A549 (cell line): ENCODE results near the gene CARD10. TPM values are rescaled to one million over a fixed set of nuclear protein-coding genes. Genes with fewer than 3 reads are reported as not detected.
"Not testable (repeated sequence)": the region's sequence is repeated elsewhere in the genome, so short reads cannot be mapped to it uniquely, and the experiment has no call there.

Experiments used
- ATAC-seq, 2 experiments: fragments of 200-7000 bp in 1 of 2; fragments of >200 bp in 1 of 2; cut with Nextera tagmentation in 1 of 2; cut with Tn5 transposase in 1 of 2; 3 replicates each; pipeline versions ENCODE4 v1.8.0 to v1.9.1; 2018 to 2020; ENCODE audit warnings: mild to moderate bottlenecking in 1 of 2, moderate library complexity in 1 of 2
- CTCF ChIA-PET: fragments of 300-600 bp; sonication (Branson Sonifier 250); formaldehyde crosslinking; extraction: SDS; loops from one replicate; lab custom pipeline; 2021; ENCODE audit warnings: antibody characterized with exemption, inconsistent platforms; lab: Yijun Ruan, JAX
- POLR2A ChIA-PET: fragments of 350-600 bp; formaldehyde crosslinking; extraction: SDS; loops from one replicate; lab custom pipeline; 2021; ENCODE audit warnings: antibody characterized with exemption, inconsistent platforms; lab: Yijun Ruan, JAX
- DNase-seq, 2 experiments: peaks; one replicate each; pipeline versions ENCODE4 v3.0.0 to v3.0.0-alpha.2; 2011 to 2016; ENCODE audit warnings: low read depth in 1 of 2, low spot score in 1 of 2
- FAIRE-seq: peaks from 2 replicates; lab custom pipeline; 2011; peaks lifted over from hg19 to GRCh38; lab: Jason Lieb, UNC
- H3K27ac ChIP-seq, 2 experiments: fragments of >200 bp; sonication (Bioruptor Twin); formaldehyde crosslinking; 3 replicates each; pipeline ENCODE4 v1.5.1; 2016 to 2017
- H3K4me1 ChIP-seq: fragments of >200 bp; sonication (Bioruptor Twin); formaldehyde crosslinking; 3 replicates; pipeline ENCODE4 v1.6.1; 2016
- H3K4me2 ChIP-seq: fragments of >200 bp; sonication (Bioruptor Twin); formaldehyde crosslinking; 3 replicates; pipeline ENCODE4 v1.6.1; 2016
- H3K4me3 ChIP-seq: fragments of >200 bp; sonication (Bioruptor Twin); formaldehyde crosslinking; 3 replicates; pipeline ENCODE4 v1.5.1; 2016
- H3K9me3 ChIP-seq: fragments of >200 bp; sonication (Bioruptor Twin); formaldehyde crosslinking; 3 replicates; pipeline ENCODE4 v1.6.1; 2016
- BHLHE40 ChIP-seq: IDR thresholded peaks from 2 replicates; pipeline ENCODE4 v1.6.1; 2012; ENCODE audit warnings: low read depth, low read length, inconsistent platforms
- CHD2 ChIP-seq: fragments of 150-350 bp; IDR thresholded peaks from 2 replicates; pipeline ENCODE4 v1.6.1; 2014; ENCODE audit warnings: low read length; ENCODE audit not compliant: partially characterized antibody
- CHD4 ChIP-seq: fragments of 200-600 bp; sonication (generic); IDR thresholded peaks from 2 replicates; pipeline ENCODE4 v1.6.1; 2016; ENCODE audit warnings: antibody characterized with exemption, mild to moderate bottlenecking, borderline replicate concordance
- EP300 ChIP-seq, 2 experiments: fragments of >200 bp; sonication (Bioruptor Twin); formaldehyde crosslinking; IDR thresholded peaks; 2 replicates in 1 of 2; 3 replicates in 1 of 2; pipeline ENCODE4 v1.6.1; 2016 to 2017
- HEYL ChIP-seq: fragments of 250-450 bp; sonication (Bioruptor Pico); IDR thresholded peaks from 2 replicates; pipeline ENCODE4 v1.8.0; 2021; ENCODE audit warnings: mild to moderate bottlenecking, moderate library complexity
- HOXA7 ChIP-seq: fragments of 250-450 bp; sonication (Bioruptor Pico); IDR thresholded peaks from 2 replicates; pipeline ENCODE4 v1.5.0; 2020; ENCODE audit warnings: mild to moderate bottlenecking, moderate library complexity
- HOXB13 ChIP-seq: fragments of 250-450 bp; sonication (Bioruptor Pico); IDR thresholded peaks from 2 replicates; pipeline ENCODE4 v1.5.0; 2020; ENCODE audit warnings: low read depth, mild to moderate bottlenecking, moderate library complexity
- JUN ChIP-seq, 2 experiments: fragments of >200 bp; sonication (Bioruptor Twin); formaldehyde crosslinking; IDR thresholded peaks; 2 replicates in 1 of 2; 3 replicates in 1 of 2; pipeline ENCODE4 v1.6.1; 2016 to 2017
- KDM5A ChIP-seq: fragments of 200-600 bp; sonication (generic); IDR thresholded peaks from 2 replicates; pipeline ENCODE4 v1.6.1; 2016; ENCODE audit warnings: antibody characterized with exemption, mild to moderate bottlenecking
- NFE2L2 ChIP-seq: fragments of 150-350 bp; conservative IDR thresholded peaks from 2 replicates; pipeline ENCODE4 v1.6.1; 2014; ENCODE audit warnings: low read length
- NPAS2 ChIP-seq: fragments of 250-450 bp; sonication (Bioruptor Pico); IDR thresholded peaks from 2 replicates; pipeline ENCODE4 v1.8.0; 2022; ENCODE audit warnings: mild to moderate bottlenecking, moderate library complexity, borderline replicate concordance
- NR3C1 ChIP-seq: fragments of >200 bp; sonication (Bioruptor Twin); formaldehyde crosslinking; IDR thresholded peaks from 3 replicates; pipeline ENCODE4 v1.6.1; 2017
- SREBF2 ChIP-seq: fragments of 450-650 bp; IDR thresholded peaks from 2 replicates; pipeline ENCODE4 v1.6.1; 2014; ENCODE audit warnings: mild to moderate bottlenecking, moderate library complexity
- TFCP2L1 ChIP-seq: fragments of 250-450 bp; sonication (Bioruptor Pico); IDR thresholded peaks from 2 replicates; pipeline ENCODE4 v1.5.0; 2021; ENCODE audit warnings: mild to moderate bottlenecking
- ZC3H11A ChIP-seq: fragments of 450-650 bp; IDR thresholded peaks from 2 replicates; pipeline ENCODE4 v1.6.1; 2014; ENCODE audit warnings: antibody characterized with exemption, mild to moderate bottlenecking
- WGBS: methylation state at CpG from one replicate; pipeline ENCODE4 v1.1.6; 2017; ENCODE audit errors: missing lambda C conversion rate; 5-methylcytosine and 5-hydroxymethylcytosine counted together
- polyA plus RNA-seq, 4 experiments: library from polyadenylated mRNA; depleted of rRNA in 3 of 4; stranded (reverse); fragments of >200 nt; fragmentation: RNase III in 1 of 4; extraction: RNeasy Plus Mini Kit Qiagen cat#74134 plus additional on column Dnase treatment in 1 of 4; gene quantifications; 2 replicates in 3 of 4; 3 replicates in 1 of 4; pipeline ENCODE4 v1.2.3, GENCODE V29; 2011 to 2017
- TF ChIP-seq, protein P1 (sequence below): fragments of >200 bp; sonication (Bioruptor Twin); formaldehyde crosslinking; IDR thresholded peaks from 2 replicates; pipeline ENCODE4 v1.6.1; 2016
- TF ChIP-seq, protein P2 (sequence below): fragments of 250-450 bp; sonication (Bioruptor Pico); IDR thresholded peaks from 2 replicates; pipeline ENCODE4 v1.5.0; 2020; ENCODE audit warnings: low read depth, mild to moderate bottlenecking, moderate library complexity
- TF ChIP-seq, protein P3 (sequence below): fragments of 200-600 bp; sonication (generic); IDR thresholded peaks from 2 replicates; pipeline ENCODE4 v1.6.1; 2016; ENCODE audit warnings: antibody characterized with exemption, mild to moderate bottlenecking, moderate library complexity
- TF ChIP-seq, protein P4 (sequence below): IDR thresholded peaks from 2 replicates; pipeline ENCODE4 v1.6.1; 2012
- TF ChIP-seq, protein P5 (sequence below): IDR thresholded peaks from 2 replicates; pipeline ENCODE4 v1.6.1; 2012; ENCODE audit warnings: low read depth, borderline replicate concordance
- TF ChIP-seq, protein P6 (sequence below): fragments of >200 bp; sonication (Bioruptor Twin); formaldehyde crosslinking; IDR thresholded peaks from 3 replicates; pipeline ENCODE4 v1.6.1; 2016
- TF ChIP-seq, protein P7 (sequence below): fragments of 150-350 bp; IDR thresholded peaks from 2 replicates; pipeline ENCODE4 v1.6.1; 2014; ENCODE audit warnings: low read depth, mild to moderate bottlenecking, low read length

The CARD10 gene
- polyA plus RNA-seq, 2 of the 4 experiments (the other 2 are of a cell fraction): 8.3 to 15.3 TPM

DNA sequence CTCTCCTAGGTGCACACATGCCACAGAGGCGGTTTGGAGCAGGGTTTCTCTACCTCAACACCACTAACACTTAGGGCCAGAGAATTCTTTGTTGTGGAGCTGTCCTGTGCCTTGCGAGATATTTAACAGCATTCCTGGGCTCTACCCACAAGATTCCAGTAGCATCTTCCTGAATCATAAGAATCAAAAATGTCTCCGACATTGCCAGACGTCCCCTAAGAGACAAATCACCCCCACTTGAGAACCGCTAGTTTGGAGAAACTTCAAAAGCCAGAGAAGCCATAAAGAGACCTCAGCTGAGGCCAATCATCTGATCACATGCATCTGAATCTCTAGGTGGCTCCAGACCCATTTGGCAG is 49.1 kb downstream of the CARD10 start (continued):
- TF ChIP-seq, protein P1, sequence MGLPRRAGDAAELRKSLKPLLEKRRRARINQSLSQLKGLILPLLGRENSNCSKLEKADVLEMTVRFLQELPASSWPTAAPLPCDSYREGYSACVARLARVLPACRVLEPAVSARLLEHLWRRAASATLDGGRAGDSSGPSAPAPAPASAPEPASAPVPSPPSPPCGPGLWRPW: no peak
- TF ChIP-seq CHD2: no peak
- TF ChIP-seq, protein P2, sequence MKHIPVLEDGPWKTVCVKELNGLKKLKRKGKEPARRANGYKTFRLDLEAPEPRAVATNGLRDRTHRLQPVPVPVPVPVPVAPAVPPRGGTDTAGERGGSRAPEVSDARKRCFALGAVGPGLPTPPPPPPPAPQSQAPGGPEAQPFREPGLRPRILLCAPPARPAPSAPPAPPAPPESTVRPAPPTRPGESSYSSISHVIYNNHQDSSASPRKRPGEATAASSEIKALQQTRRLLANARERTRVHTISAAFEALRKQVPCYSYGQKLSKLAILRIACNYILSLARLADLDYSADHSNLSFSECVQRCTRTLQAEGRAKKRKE (CRISPR knock-in tag): no peak
- TF ChIP-seq, protein P3, sequence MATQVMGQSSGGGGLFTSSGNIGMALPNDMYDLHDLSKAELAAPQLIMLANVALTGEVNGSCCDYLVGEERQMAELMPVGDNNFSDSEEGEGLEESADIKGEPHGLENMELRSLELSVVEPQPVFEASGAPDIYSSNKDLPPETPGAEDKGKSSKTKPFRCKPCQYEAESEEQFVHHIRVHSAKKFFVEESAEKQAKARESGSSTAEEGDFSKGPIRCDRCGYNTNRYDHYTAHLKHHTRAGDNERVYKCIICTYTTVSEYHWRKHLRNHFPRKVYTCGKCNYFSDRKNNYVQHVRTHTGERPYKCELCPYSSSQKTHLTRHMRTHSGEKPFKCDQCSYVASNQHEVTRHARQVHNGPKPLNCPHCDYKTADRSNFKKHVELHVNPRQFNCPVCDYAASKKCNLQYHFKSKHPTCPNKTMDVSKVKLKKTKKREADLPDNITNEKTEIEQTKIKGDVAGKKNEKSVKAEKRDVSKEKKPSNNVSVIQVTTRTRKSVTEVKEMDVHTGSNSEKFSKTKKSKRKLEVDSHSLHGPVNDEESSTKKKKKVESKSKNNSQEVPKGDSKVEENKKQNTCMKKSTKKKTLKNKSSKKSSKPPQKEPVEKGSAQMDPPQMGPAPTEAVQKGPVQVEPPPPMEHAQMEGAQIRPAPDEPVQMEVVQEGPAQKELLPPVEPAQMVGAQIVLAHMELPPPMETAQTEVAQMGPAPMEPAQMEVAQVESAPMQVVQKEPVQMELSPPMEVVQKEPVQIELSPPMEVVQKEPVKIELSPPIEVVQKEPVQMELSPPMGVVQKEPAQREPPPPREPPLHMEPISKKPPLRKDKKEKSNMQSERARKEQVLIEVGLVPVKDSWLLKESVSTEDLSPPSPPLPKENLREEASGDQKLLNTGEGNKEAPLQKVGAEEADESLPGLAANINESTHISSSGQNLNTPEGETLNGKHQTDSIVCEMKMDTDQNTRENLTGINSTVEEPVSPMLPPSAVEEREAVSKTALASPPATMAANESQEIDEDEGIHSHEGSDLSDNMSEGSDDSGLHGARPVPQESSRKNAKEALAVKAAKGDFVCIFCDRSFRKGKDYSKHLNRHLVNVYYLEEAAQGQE: no peak
- TF ChIP-seq EP300 (IDR thresholded peaks at IDR 0.05): no peak

DNA sequence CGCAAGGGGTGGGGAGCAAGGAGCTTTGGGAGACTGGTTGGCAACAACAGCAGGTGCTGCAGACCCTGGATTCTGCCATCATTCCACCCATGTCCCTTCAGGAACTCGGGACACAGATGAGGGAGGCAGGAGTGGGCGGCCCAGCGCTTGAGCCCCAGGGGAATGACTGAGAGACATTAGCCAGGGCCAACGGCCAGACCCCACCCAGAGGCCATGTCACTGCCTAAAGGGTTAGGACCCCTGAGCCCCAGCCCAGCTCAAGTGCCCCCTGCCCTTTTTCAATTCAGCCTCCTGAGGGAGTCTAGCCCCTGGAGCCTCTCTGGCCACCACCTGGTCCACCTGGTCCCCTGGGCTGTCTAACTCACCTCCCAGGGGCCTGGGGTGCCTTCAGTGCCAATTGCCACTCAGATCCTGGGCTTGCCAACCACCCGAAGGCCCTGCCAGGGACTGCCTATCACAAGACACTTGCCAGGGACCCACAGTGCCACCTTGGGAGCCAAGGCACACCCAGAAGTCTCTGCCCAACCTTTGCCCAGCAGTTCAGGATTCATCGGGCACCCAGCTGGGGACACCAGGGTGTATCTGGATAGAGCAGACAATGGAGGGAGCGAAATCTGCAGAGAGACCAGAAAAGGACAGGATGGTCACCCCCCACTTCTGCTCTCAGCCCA is 49.7 kb downstream of the CARD10 start:
- H3K4me2 ChIP-seq: no peak overlapping the region
- no peaks in the 10 kb centered on the region for H3K9me3 ChIP-seq
- CTCF ChIA-PET: interaction anchor here (0.9 to 1.9 kb wide), 6 partner anchors 11 to 153 kb away, joined by 3 to 9 read pairs (median 4); partner anchors contain the start of gene MFNG
- DNase-seq: no peak
- H3K4me3 ChIP-seq: no peak overlapping the region
- 80% methylated on average over 4 of the region's 8 CpGs for WGBS
- TF ChIP-seq, protein P2 (CRISPR knock-in tag): no peak
- TF ChIP-seq, protein P4, sequence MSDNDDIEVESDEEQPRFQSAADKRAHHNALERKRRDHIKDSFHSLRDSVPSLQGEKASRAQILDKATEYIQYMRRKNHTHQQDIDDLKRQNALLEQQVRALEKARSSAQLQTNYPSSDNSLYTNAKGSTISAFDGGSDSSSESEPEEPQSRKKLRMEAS: no peak
- TF ChIP-seq NPAS2 (CRISPR knock-in tag): no peak
- no peak for TF ChIP-seq NR3C1
- TF ChIP-seq NFE2L2: no peak
- TF ChIP-seq BHLHE40: no peak
- no peak for TF ChIP-seq ZC3H11A
- no peak for TF ChIP-seq HOXA7
- no peak for TF ChIP-seq JUN (IDR thresholded peaks at IDR 0.05)
- TF ChIP-seq, protein P5, sequence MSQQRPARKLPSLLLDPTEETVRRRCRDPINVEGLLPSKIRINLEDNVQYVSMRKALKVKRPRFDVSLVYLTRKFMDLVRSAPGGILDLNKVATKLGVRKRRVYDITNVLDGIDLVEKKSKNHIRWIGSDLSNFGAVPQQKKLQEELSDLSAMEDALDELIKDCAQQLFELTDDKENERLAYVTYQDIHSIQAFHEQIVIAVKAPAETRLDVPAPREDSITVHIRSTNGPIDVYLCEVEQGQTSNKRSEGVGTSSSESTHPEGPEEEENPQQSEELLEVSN: no peak
- TF ChIP-seq SREBF2: no peak
- no peak for TF ChIP-seq CHD4
- TF ChIP-seq, protein P6, sequence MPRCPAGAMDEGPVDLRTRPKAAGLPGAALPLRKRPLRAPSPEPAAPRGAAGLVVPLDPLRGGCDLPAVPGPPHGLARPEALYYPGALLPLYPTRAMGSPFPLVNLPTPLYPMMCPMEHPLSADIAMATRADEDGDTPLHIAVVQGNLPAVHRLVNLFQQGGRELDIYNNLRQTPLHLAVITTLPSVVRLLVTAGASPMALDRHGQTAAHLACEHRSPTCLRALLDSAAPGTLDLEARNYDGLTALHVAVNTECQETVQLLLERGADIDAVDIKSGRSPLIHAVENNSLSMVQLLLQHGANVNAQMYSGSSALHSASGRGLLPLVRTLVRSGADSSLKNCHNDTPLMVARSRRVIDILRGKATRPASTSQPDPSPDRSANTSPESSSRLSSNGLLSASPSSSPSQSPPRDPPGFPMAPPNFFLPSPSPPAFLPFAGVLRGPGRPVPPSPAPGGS: no peak
- TF ChIP-seq TFCP2L1: no peak
- no peak for TF ChIP-seq KDM5A
- TF ChIP-seq CHD2: no peak
- no peak for TF ChIP-seq HOXB13
- TF ChIP-seq HEYL: no peak
- TF ChIP-seq, protein P7, sequence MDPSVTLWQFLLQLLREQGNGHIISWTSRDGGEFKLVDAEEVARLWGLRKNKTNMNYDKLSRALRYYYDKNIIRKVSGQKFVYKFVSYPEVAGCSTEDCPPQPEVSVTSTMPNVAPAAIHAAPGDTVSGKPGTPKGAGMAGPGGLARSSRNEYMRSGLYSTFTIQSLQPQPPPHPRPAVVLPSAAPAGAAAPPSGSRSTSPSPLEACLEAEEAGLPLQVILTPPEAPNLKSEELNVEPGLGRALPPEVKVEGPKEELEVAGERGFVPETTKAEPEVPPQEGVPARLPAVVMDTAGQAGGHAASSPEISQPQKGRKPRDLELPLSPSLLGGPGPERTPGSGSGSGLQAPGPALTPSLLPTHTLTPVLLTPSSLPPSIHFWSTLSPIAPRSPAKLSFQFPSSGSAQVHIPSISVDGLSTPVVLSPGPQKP: no peak
- TF ChIP-seq, all 56 proteins: peak for 0
- POLR2A ChIA-PET: no interaction called here
- FAIRE-seq: no peak
- Histone ChIP-seq H3K4me1 (no peaks in the 10 kb centered on the region), H3K27ac (no peak overlapping the region)
- ATAC-seq: no peak

DNA sequence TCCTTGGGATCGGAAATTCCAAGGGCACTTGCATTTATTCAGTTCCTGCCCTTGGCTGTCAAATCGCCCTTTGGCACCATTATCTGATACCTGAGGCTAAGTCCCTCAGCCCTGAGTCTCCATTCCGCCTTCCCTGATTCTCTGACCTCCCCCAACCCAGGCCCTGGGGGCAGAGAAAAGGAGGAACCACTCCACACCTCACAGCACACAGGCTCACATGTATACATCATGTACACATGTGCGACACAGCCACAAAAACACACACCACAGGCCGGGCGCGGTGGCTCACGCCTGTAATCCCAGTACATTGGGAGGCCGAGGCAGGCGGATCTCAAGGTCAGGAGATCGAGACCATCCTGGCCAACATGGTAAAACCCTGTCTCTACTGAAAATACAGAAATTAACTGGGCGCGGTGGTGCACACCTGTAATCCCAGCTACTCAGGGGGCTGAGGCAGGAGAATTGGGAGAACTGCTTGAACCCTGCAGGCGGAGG is 51.0 kb downstream of the CARD10 start:
- DNase-seq, FAIRE-seq, H3K4me2 ChIP-seq, ATAC-seq, H3K27ac ChIP-seq, POLR2A ChIA-PET, H3K4me3 ChIP-seq, H3K9me3 ChIP-seq, H3K4me1 ChIP-seq: not testable (repeated sequence)
- WGBS: 70% methylated on average over 4 of the region's 14 CpGs
- CTCF ChIA-PET: interaction anchor here (1.5 kb wide), 1 partner anchor 12 kb away, joined by 4 read pairs; no protein-coding TSS in a partner anchor
